ENCODE data around the gene ZBTB46.
"Not testable (repeated sequence)": the region's sequence is repeated elsewhere in the genome, so short reads cannot be mapped to it uniquely, and the experiment has no call there.

The ZBTB46 gene

GRCh38 chr20:63738687-63739129, 92.4 kb downstream of the ZBTB46 start:
- TF ChIP-seq POLR2A (IDR thresholded peaks at IDR 0.05; ENCODE audit: low read depth, low read length), result no peak
- FAIRE-seq (no peak), DNase-seq (ENCODE audit: insufficient read length, low spot score) (no peak)

GRCh38 chr20:63737945-63738686, 92.9 kb downstream of the ZBTB46 start:
- no peak for TF ChIP-seq POLR2A (IDR thresholded peaks at IDR 0.05; ENCODE audit: low read depth, low read length)
- no peak for DNase-seq (ENCODE audit: insufficient read length, low spot score)
- no peak for FAIRE-seq

GRCh38 chr20:63737695-63737944, 93.4 kb downstream of the ZBTB46 start:
- FAIRE-seq (no peak), DNase-seq (ENCODE audit: insufficient read length, low spot score) (no peak)
- no peak for TF ChIP-seq POLR2A (IDR thresholded peaks at IDR 0.05; ENCODE audit: low read depth, low read length)

GRCh38 chr20:63736893-63737694, 94.0 kb downstream of the ZBTB46 start:
- FAIRE-seq (no peak), DNase-seq (ENCODE audit: insufficient read length, low spot score) (no peak)
- no peak for TF ChIP-seq POLR2A (IDR thresholded peaks at IDR 0.05; ENCODE audit: low read depth, low read length)

GRCh38 chr20:63735859-63736718, 95.0 kb downstream of the ZBTB46 start, which contains the start of gene LIME1:
Gene LIME1 (plus strand): TSS chr20:63736664. CDS start chr20:63737550, 886 bp downstream.
- FAIRE-seq (no peak), DNase-seq (ENCODE audit: insufficient read length, low spot score) (no peak)

GRCh38 chr20:63734946-63735858, 95.9 kb downstream of the ZBTB46 start:
- DNase-seq (ENCODE audit: insufficient read length, low spot score) (no peak), FAIRE-seq (no peak)
- TF ChIP-seq POLR2A (IDR thresholded peaks at IDR 0.05; ENCODE audit: low read depth, low read length), result no peak

More at GRCh38 chr20:63735859-63736718, 95.0 kb downstream of the ZBTB46 start, which contains the start of gene LIME1:
- no peak for TF ChIP-seq POLR2A (IDR thresholded peaks at IDR 0.05; ENCODE audit: low read depth, low read length)

- no peak for TF ChIP-seq POLR2A (IDR thresholded peaks at IDR 0.05; ENCODE audit: low read depth, low read length)
- DNase-seq (ENCODE audit: insufficient read length, low spot score), result no peak
- no peak for FAIRE-seq
These were observed 96.7 kb downstream of the ZBTB46 start for GRCh38 chr20:63734111-63734945.

- no peak for TF ChIP-seq POLR2A (IDR thresholded peaks at IDR 0.05; ENCODE audit: low read depth, low read length)
- FAIRE-seq (no peak), DNase-seq (ENCODE audit: insufficient read length, low spot score) (no peak)
These were observed 97.4 kb downstream of the ZBTB46 start for GRCh38 chr20:63733579-63734081.

GRCh38 chr20:63733117-63733516, 97.9 kb downstream of the ZBTB46 start:
- DNase-seq (ENCODE audit: insufficient read length, low spot score) (no peak), FAIRE-seq (no peak)
- TF ChIP-seq POLR2A (IDR thresholded peaks at IDR 0.05; ENCODE audit: low read depth, low read length), result no peak

- DNase-seq (ENCODE audit: insufficient read length, low spot score) (no peak), FAIRE-seq (no peak)
- TF ChIP-seq POLR2A (IDR thresholded peaks at IDR 0.05; ENCODE audit: low read depth, low read length), result no peak
These were observed 98.7 kb downstream of the ZBTB46 start for GRCh38 chr20:63732118-63733095.

- no peak for TF ChIP-seq POLR2A (IDR thresholded peaks at IDR 0.05; ENCODE audit: low read depth, low read length)
- DNase-seq (ENCODE audit: insufficient read length, low spot score), result no peak
- FAIRE-seq, result no peak
These were observed 99.7 kb downstream of the ZBTB46 start for GRCh38 chr20:63731410-63731809.

- DNase-seq (ENCODE audit: insufficient read length, low spot score); FAIRE-seq: not testable (repeated sequence)
These were observed 100.8 kb downstream of the ZBTB46 start for GRCh38 chr20:63730189-63730733.

- DNase-seq (ENCODE audit: insufficient read length, low spot score); FAIRE-seq: not testable (repeated sequence)
These were observed 108.0 kb downstream of the ZBTB46 start for GRCh38 chr20:63722967-63723622.

Measured in H54 (cell line).